Thymus (tissue), 11 donors: Measurements from ENCODE around the gene SOWAHB. TPM values are rescaled to one million over a fixed set of nuclear protein-coding genes. Genes with fewer than 3 reads are reported as not detected.

Source experiments
- DNase-seq, 9 donors: peaks; one replicate each; pipeline ENCODE4 v3.0.0-alpha.2; 2013; ENCODE audit warnings: low spot score in 9 of 9, low read depth in 6 of 9, missing footprints in 1 of 9
- H3K27ac ChIP-seq, 2 donors: one replicate each; pipeline ENCODE4 v1.5.1; 2013; ENCODE audit warnings: control low read depth in 1 of 2, low read depth in 1 of 2, low read length in 1 of 2, mild to moderate bottlenecking in 1 of 2, moderate library complexity in 1 of 2
- H3K27me3 ChIP-seq, 2 donors: one replicate each; pipeline ENCODE4 v1.5.1; 2013; ENCODE audit warnings: low read length in 1 of 2; ENCODE audit not compliant: control insufficient read depth in 2 of 2, insufficient read depth in 1 of 2
- H3K36me3 ChIP-seq, 2 donors: one replicate each; pipeline ENCODE4 v1.5.1; 2013; ENCODE audit warnings: low read length in 1 of 2, mild to moderate bottlenecking in 1 of 2, moderate library complexity in 1 of 2; ENCODE audit not compliant: control insufficient read depth in 2 of 2, insufficient read depth in 2 of 2
- H3K4me1 ChIP-seq, 2 donors: one replicate each; pipeline ENCODE4 v1.5.1; 2013; ENCODE audit warnings: low read length in 2 of 2; ENCODE audit not compliant: control insufficient read depth in 2 of 2, insufficient read depth in 2 of 2
- H3K4me3 ChIP-seq, 2 donors: one replicate each; pipeline ENCODE4 v1.5.1; 2013; ENCODE audit warnings: low read length in 2 of 2, control low read depth in 1 of 2, mild to moderate bottlenecking in 1 of 2
- H3K9me3 ChIP-seq, 2 donors: one replicate each; pipeline ENCODE4 v1.5.1; 2013; ENCODE audit warnings: low read length in 1 of 2, mild to moderate bottlenecking in 1 of 2; ENCODE audit not compliant: control insufficient read depth in 2 of 2, insufficient read depth in 1 of 2
- WGBS: extraction: QIAGEN DNeasy Blood & Tissue Kit; methylation state at CpG from one replicate; pipeline ENCODE4 v1.1.7; 2013; 5-methylcytosine and 5-hydroxymethylcytosine counted together
- polyA plus RNA-seq: library from polyadenylated mRNA; stranded (reverse); fragments of 200-250 nt; gene quantifications from one replicate; pipeline ENCODE4 v1.2.3, GENCODE V29; 2013
- total RNA-seq: library from RNA; stranded (reverse); fragments of 120-200 nt; gene quantifications from one replicate; pipeline ENCODE4 v1.2.4, GENCODE V29; 2013
- donor health status: healthy.

Gene SOWAHB
- total and polyA plus RNA-seq, 2 donors, result 0.24 to 0.37 TPM

- Histone ChIP-seq H3K9me3 (peaks cover 0 to 6% of the 10 kb centered on the region in 2 donors), H3K4me1 (peaks cover 7 to 15% of the 10 kb centered on the region in 2 donors), H3K4me3 (peak overlapping the region in 1 of 2 donors; percentile 52), H3K27me3 (peaks cover 45 to 83% of the 10 kb centered on the region in 2 donors), H3K27ac (no peak overlapping the region), H3K36me3 (no peaks in the 10 kb centered on the region)
- DNase-seq, result peak in 1 of 9 donors; percentile 11
- WGBS, result 9% methylated on average over 82 of the region's 82 CpGs
These were observed 1.1 kb downstream of the SOWAHB start for GRCh38 chr4:76896614-76897535.

DNA sequence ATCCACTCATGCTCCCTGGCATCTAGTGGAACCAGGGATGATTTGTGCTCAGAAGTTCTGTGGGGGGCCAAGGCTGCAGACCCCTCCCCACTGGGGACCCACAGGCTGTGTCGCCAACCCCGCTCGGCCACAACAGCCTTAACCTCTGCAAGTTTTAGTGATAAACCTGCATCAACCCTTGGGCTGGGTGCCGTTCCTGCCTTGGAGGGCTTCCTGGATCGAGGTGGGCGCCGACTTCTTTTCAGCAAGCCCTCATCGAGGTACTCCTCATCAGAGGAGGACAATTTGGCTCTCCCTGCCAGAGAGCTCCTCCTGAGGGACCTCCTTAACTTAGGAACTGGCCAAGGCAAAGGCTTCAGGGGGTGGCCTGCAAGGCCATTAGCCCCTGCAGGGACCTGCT, 1.9 kb downstream of the SOWAHB start:
- WGBS, result 95% methylated on average over 8 of the region's 8 CpGs
- peaks cover 45 to 81% of the 10 kb centered on the region in 2 donors for H3K27me3 ChIP-seq

DNA sequence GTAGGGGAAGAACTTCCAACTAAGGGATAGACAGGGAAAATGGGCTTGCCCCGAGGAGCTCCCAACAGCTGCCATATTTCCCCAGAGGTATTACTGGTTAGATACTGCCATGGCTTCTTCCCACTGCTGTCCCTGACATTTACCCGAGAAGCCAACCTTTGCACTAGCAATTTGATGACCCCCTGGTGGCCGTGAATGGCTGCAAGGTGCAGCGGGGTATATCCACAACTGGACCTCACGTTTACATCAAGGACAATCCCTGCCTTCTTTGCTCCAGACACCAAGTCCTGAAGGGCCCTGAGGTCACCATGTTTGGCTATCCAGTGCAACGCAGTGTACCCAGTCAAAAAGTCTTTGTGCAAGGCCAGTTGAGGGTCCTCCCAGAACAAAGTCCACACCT, 2.3 kb downstream of the SOWAHB start:
- Histone ChIP-seq H3K9me3 (peaks cover 0 to 6% of the 10 kb centered on the region in 2 donors), H3K27me3 (peaks cover 45 to 78% of the 10 kb centered on the region in 2 donors), H3K36me3 (no peaks in the 10 kb centered on the region), H3K27ac (no peak overlapping the region), H3K4me1 (peaks cover 7 to 15% of the 10 kb centered on the region in 2 donors), H3K4me3 (no peak overlapping the region)
- DNase-seq, result no peak
- 95% methylated on average over 6 of the region's 6 CpGs for WGBS

More for the DNA sequence above, 1.9 kb downstream of the SOWAHB start:
- H3K4me1 ChIP-seq, result peaks cover 7 to 15% of the 10 kb centered on the region in 2 donors
- no peaks in the 10 kb centered on the region for H3K36me3 ChIP-seq
- no peak overlapping the region for H3K27ac ChIP-seq
- no peak overlapping the region for H3K4me3 ChIP-seq
- no peak for DNase-seq
- H3K9me3 ChIP-seq, result peaks cover 0 to 6% of the 10 kb centered on the region in 2 donors

GRCh38 chr4:76894537-76895255, 3.2 kb downstream of the SOWAHB start:
- Histone ChIP-seq H3K27ac (no peak overlapping the region), H3K36me3 (no peaks in the 10 kb centered on the region), H3K4me3 (no peak overlapping the region), H3K9me3 (peaks cover 0 to 6% of the 10 kb centered on the region in 2 donors), H3K4me1 (peaks cover 7 to 15% of the 10 kb centered on the region in 2 donors), H3K27me3 (peaks cover 41 to 71% of the 10 kb centered on the region in 2 donors)
- DNase-seq, result no peak
- WGBS, result 92% methylated on average over 6 of the region's 6 CpGs

DNA sequence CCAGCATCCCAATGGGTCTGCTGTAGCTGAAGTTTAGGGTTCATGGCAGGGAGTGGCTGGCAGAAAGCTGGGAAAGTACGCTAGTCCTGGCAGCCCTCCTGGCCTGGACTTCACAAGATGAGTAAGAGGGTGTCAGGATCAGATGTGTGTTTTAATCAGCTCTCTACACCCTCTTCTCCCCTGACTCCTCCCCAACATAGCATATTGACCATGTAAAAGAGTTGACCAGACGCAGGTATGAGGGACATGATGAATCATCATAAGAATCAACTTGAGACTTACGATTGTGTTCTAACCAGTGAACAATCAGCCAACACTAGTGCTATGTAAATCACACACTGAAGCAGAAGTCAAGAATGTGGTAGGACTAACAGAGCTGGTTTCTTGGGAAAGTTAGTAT, 5.3 kb downstream of the SOWAHB start:
- no peak overlapping the region for H3K27ac ChIP-seq
- H3K9me3 ChIP-seq, result peaks cover 0 to 6% of the 10 kb centered on the region in 2 donors
- H3K36me3 ChIP-seq, result no peaks in the 10 kb centered on the region
- no peak overlapping the region for H3K4me3 ChIP-seq
- H3K4me1 ChIP-seq, result peaks cover 4 to 6% of the 10 kb centered on the region in 2 donors
- H3K27me3 ChIP-seq, result peaks cover 26 to 50% of the 10 kb centered on the region in 2 donors
- WGBS, result 92% methylated on average over 3 of the region's 3 CpGs
- DNase-seq, result no peak

DNA sequence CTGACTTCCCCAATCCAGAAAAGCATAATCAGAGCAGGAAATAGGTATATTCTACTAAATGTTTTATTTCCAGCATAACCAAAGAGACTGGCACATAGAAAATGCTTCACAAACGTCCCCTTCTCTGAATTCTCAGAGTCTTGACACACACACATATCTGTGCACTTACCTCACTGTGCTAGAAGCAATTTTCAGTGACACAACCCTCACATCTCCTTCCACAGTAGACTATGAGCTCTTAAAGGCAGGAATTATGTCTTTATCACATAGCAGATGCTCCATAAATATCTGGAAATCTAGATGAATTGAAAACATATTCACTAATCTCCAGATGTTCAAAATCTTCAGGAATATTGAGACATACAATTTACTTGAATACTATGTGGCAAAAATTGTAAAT, 5.9 kb downstream of the SOWAHB start:
- H3K9me3 ChIP-seq, result peaks cover 0 to 6% of the 10 kb centered on the region in 2 donors
- WGBS, result 15% methylated on average over 1 of the region's 1 CpG
- H3K4me3 ChIP-seq, result no peak overlapping the region
- no peak overlapping the region for H3K27ac ChIP-seq
- DNase-seq, result no peak
- H3K4me1 ChIP-seq, result peaks cover 2 to 3% of the 10 kb centered on the region in 2 donors
- H3K27me3 ChIP-seq, result peaks cover 20 to 44% of the 10 kb centered on the region in 2 donors
- H3K36me3 ChIP-seq, result no peaks in the 10 kb centered on the region

- no peak for DNase-seq
- 96% methylated on average over 7 of the region's 7 CpGs for WGBS
- Histone ChIP-seq H3K9me3 (no peaks in the 10 kb centered on the region), H3K27ac (no peak overlapping the region), H3K36me3 (no peaks in the 10 kb centered on the region), H3K27me3 (peaks cover 0 to 6% of the 10 kb centered on the region in 2 donors), H3K4me1 (no peaks in the 10 kb centered on the region), H3K4me3 (no peak overlapping the region)
These were observed 11.0 kb downstream of the SOWAHB start for GRCh38 chr4:76886848-76887441.

DNA sequence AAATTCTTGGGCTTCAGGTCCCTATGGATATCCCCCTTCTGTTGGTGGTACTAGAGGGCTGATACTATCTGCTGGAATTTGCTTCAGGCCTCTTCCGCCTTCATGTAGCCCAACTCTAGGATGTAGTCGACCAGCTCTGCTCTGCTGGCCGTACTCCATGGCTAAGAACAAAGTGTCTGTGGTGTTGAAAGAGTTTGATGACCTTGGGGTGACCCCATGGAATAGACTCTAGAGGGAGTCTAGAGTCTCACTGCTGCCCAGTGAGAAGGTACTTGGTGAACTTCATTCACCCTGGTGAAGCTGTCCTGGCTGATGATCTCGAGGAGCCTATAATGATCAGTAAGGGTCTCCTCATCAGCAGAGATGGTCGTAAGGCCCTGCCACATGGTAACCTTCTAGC, 11.7 kb downstream of the SOWAHB start:
- Histone ChIP-seq H3K4me3 (no peak overlapping the region), H3K27ac (no peak overlapping the region), H3K4me1 (no peaks in the 10 kb centered on the region), H3K27me3 (peaks cover 0 to 3% of the 10 kb centered on the region in 2 donors), H3K36me3 (no peaks in the 10 kb centered on the region), H3K9me3 (no peaks in the 10 kb centered on the region)
- no peak for DNase-seq
- WGBS, result 96% methylated on average over 5 of the region's 5 CpGs
